Cardiac muscle cell (in vitro differentiated cells and primary cell): ENCODE measurements around the gene PRDM5. TPM values are rescaled to one million over a fixed set of nuclear protein-coding genes. Genes with fewer than 3 reads are reported as not detected.
A peak's percentile ranks its signal among the peaks of the same experiment; 100 is the strongest.

ENCODE experiments used
- DNase-seq, 2 donors: peaks; one replicate each; pipeline versions ENCODE4 v3.0.0 to v3.0.0-alpha.2; 2010 to 2017; ENCODE audit warnings: low read depth in 1 of 2, low spot score in 1 of 2
- H3K27ac ChIP-seq: fragments of 200-600 bp; sonication (generic); 2 replicates; pipeline ENCODE4 v1.5.1; 2016
- H3K27me3 ChIP-seq: fragments of 200-600 bp; sonication (generic); 2 replicates; pipeline ENCODE4 v1.6.0; 2016; ENCODE audit warnings: control low read depth
- H3K36me3 ChIP-seq: fragments of 200-600 bp; sonication (generic); 2 replicates; pipeline ENCODE4 v1.5.1; 2016; ENCODE audit warnings: control low read depth
- H3K4me1 ChIP-seq: fragments of 200-600 bp; sonication (generic); 2 replicates; pipeline ENCODE4 v1.8.1; 2017; ENCODE audit warnings: low read depth, mild to moderate bottlenecking, mixed run types
- H3K4me3 ChIP-seq: fragments of 200-600 bp; sonication (generic); 2 replicates; pipeline ENCODE4 v1.5.1; 2016; ENCODE audit warnings: mild to moderate bottlenecking
- H3K9me3 ChIP-seq: fragments of 200-600 bp; sonication (generic); 2 replicates; pipeline ENCODE4 v1.5.1; 2017; ENCODE audit warnings: low read depth, mild to moderate bottlenecking, control low read depth
- polyA plus RNA-seq: library from polyadenylated mRNA; unstranded; fragments of >200 nt; fragmentation: Nextera tagmentation; extraction: Ambion mirVana; gene quantifications from 2 replicates; pipeline ENCODE4 v1.2.1, GENCODE V29; 2016
- total RNA-seq: library from RNA; depleted of rRNA; stranded (reverse); fragments of >200 nt; gene quantifications from 2 replicates; pipeline ENCODE4 v1.2.3, GENCODE V29; 2016
- TF ChIP-seq, protein P1 (sequence below): IDR thresholded peaks from 2 replicates; pipeline ENCODE4 v1.5.1; 2012; ENCODE audit warnings: low read depth, mild to moderate bottlenecking, low read length

The PRDM5 gene
- total and polyA plus RNA-seq, 2 experiments from 2014 or later = 8.7 to 19.3 TPM

- Histone ChIP-seq H3K4me3 (no peak overlapping the region), H3K27ac (no peak overlapping the region), H3K27me3 (no peaks in the 10 kb centered on the region), H3K36me3 (no peaks in the 10 kb centered on the region), H3K9me3 (no peaks in the 10 kb centered on the region), H3K4me1 (no peaks in the 10 kb centered on the region)
- no peak for DNase-seq
- TF ChIP-seq, protein P1, sequence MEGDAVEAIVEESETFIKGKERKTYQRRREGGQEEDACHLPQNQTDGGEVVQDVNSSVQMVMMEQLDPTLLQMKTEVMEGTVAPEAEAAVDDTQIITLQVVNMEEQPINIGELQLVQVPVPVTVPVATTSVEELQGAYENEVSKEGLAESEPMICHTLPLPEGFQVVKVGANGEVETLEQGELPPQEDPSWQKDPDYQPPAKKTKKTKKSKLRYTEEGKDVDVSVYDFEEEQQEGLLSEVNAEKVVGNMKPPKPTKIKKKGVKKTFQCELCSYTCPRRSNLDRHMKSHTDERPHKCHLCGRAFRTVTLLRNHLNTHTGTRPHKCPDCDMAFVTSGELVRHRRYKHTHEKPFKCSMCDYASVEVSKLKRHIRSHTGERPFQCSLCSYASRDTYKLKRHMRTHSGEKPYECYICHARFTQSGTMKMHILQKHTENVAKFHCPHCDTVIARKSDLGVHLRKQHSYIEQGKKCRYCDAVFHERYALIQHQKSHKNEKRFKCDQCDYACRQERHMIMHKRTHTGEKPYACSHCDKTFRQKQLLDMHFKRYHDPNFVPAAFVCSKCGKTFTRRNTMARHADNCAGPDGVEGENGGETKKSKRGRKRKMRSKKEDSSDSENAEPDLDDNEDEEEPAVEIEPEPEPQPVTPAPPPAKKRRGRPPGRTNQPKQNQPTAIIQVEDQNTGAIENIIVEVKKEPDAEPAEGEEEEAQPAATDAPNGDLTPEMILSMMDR = no peak
These were observed 67.1 kb downstream of the PRDM5 start for GRCh38 chr4:120855307-120856001.

- H3K4me1 ChIP-seq = no peaks in the 10 kb centered on the region
- no peaks in the 10 kb centered on the region for H3K27me3 ChIP-seq
- TF ChIP-seq, protein P1 = no peak
- H3K9me3 ChIP-seq = no peaks in the 10 kb centered on the region
- no peaks in the 10 kb centered on the region for H3K36me3 ChIP-seq
- no peak overlapping the region for H3K4me3 ChIP-seq
- no peak overlapping the region for H3K27ac ChIP-seq
- no peak for DNase-seq
These were observed 69.2 kb downstream of the PRDM5 start for GRCh38 chr4:120853161-120853935.

DNA sequence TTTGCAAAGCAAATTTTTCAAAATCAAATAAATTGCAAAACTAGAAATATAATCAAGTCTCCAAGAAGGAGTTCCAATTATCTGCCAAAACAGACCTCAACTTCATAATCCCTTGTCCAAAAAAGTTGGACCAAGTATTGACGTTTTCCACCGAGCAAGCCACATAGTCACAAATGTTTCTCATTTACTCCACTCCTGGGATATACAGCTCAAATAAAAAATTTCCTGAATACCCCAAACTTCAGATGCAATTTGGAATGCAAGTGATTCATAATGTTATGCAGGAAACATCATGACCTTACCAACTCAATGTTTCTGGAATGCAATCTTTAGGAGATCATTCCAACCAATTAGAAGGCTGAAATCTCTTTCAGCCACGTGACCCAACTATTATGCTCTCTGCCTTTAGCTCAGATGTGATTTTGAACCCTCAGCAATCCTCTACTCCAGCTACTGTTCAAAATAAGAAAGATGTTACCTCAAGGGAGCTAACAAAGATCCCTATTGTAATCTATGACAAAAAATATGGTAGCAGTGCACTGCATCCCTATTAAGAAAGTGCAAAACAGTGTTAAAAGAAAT is 72.4 kb downstream of the PRDM5 start:
- peak in 1 of 2 donors; percentile 38 for DNase-seq
- no peak overlapping the region for H3K4me3 ChIP-seq
- H3K27me3 ChIP-seq = no peaks in the 10 kb centered on the region
- no peaks in the 10 kb centered on the region for H3K36me3 ChIP-seq
- no peaks in the 10 kb centered on the region for H3K4me1 ChIP-seq
- H3K27ac ChIP-seq = no peak overlapping the region
- no peaks in the 10 kb centered on the region for H3K9me3 ChIP-seq
- TF ChIP-seq, protein P1 = no peak

DNA sequence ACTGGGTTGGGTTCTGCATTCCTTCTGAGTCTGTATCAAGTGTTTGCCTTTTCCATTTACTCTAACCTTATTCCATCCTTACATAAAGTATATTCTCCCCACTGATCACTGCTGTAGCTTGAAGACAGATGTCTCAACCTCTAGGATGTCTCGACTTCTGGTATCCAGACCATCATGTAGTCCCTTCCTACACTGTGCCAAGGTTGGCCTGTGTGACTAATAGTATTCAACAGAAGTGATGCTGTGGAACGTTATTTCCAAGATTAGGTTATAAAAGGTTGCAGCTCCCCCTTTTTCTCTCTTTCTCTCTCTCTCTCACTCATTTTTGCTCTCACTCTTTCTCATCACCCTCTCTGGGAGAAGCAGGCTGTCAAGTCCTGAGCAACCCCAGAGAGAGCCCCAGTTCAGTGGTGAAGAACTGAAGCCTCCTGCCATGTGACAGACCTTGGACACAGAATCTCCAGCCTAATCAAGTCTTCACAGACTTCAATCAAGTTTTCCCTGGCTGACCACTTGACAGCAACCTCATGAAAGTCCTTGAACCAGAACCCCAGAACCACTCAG is 75.4 kb downstream of the PRDM5 start:
- Histone ChIP-seq H3K4me1 (peaks cover 18% of the 10 kb centered on the region), H3K36me3 (no peaks in the 10 kb centered on the region), H3K27ac (no peak overlapping the region), H3K9me3 (no peaks in the 10 kb centered on the region), H3K27me3 (no peaks in the 10 kb centered on the region), H3K4me3 (no peak overlapping the region)
- TF ChIP-seq, protein P1 = no peak
- DNase-seq = no peak

- Histone ChIP-seq H3K4me1 (peaks cover 21% of the 10 kb centered on the region), H3K27me3 (no peaks in the 10 kb centered on the region), H3K36me3 (no peaks in the 10 kb centered on the region), H3K27ac (no peak overlapping the region), H3K4me3 (no peak overlapping the region), H3K9me3 (no peaks in the 10 kb centered on the region)
- TF ChIP-seq, protein P1 = no peak
- DNase-seq = no peak
These were observed 78.0 kb downstream of the PRDM5 start for GRCh38 chr4:120844528-120844921.
